Subcutaneous abdominal adipose tissue (tissue), 5 donors: ENCODE measurements around the gene ZYG11B.
"Not testable (repeated sequence)": the region's sequence is repeated elsewhere in the genome, so short reads cannot be mapped to it uniquely, and the experiment has no call there.

Experiments
- H3K27ac ChIP-seq: one replicate; pipeline ENCODE4 v1.7.0; 2013; ENCODE audit warnings: low read depth, mild to moderate bottlenecking, inconsistent platforms, low read length, moderate library complexity
- H3K27me3 ChIP-seq, 5 donors: one replicate each; pipeline ENCODE4 v1.7.0; 2013; ENCODE audit warnings: low read length in 5 of 5, inconsistent platforms in 1 of 5; ENCODE audit not compliant: control insufficient read depth in 5 of 5, insufficient read depth in 4 of 5
- H3K36me3 ChIP-seq, 5 donors: one replicate each; pipeline ENCODE4 v1.7.0; 2013; ENCODE audit warnings: low read length in 5 of 5; ENCODE audit not compliant: control insufficient read depth in 5 of 5, insufficient read depth in 5 of 5
- H3K4me1 ChIP-seq, 5 donors: one replicate each; pipeline ENCODE4 v1.7.0; 2013; ENCODE audit warnings: low read length in 5 of 5, mild to moderate bottlenecking in 3 of 5, moderate library complexity in 1 of 5; ENCODE audit not compliant: control insufficient read depth in 5 of 5, insufficient read depth in 5 of 5
- H3K4me3 ChIP-seq, 5 donors: one replicate each; pipeline ENCODE4 v1.7.0; 2013; ENCODE audit warnings: low read length in 5 of 5, low read depth in 1 of 5
- H3K9ac ChIP-seq, 5 donors: one replicate each; pipeline ENCODE4 v1.7.0; 2013; ENCODE audit warnings: low read length in 5 of 5, mild to moderate bottlenecking in 4 of 5, moderate library complexity in 3 of 5
- H3K9me3 ChIP-seq, 5 donors: one replicate each; pipeline ENCODE4 v1.7.0; 2013; ENCODE audit warnings: low read length in 5 of 5; ENCODE audit not compliant: control insufficient read depth in 5 of 5
- donor health status: healthy.
- donor health status: healthy.
- donor health status: healthy.
- donor health status: healthy.
- donor health status: healthy.

ZYG11B gene

GRCh38 chr1:52862666-52863458 lies 136.6 kb downstream of the ZYG11B start:
- H3K36me3 ChIP-seq, result no peaks in the 10 kb centered on the region
- H3K9ac ChIP-seq, result no peak overlapping the region
- H3K27me3 ChIP-seq, result no peaks in the 10 kb centered on the region
- no peaks in the 10 kb centered on the region for H3K9me3 ChIP-seq
- no peaks in the 10 kb centered on the region for H3K4me1 ChIP-seq
- no peak overlapping the region for H3K4me3 ChIP-seq
- no peak overlapping the region for H3K27ac ChIP-seq

GRCh38 chr1:52867087-52867863 lies 141.0 kb downstream of the ZYG11B start:
- Histone ChIP-seq H3K9me3 (no peaks in the 10 kb centered on the region), H3K9ac (peak overlapping the region in 1 of 5 donors; percentile 20), H3K27ac (no peak overlapping the region), H3K4me3 (no peak overlapping the region), H3K27me3 (peaks cover 0 to 5% (median 0%) of the 10 kb centered on the region in 5 donors), H3K4me1 (no peaks in the 10 kb centered on the region), H3K36me3 (no peaks in the 10 kb centered on the region)

- not testable (repeated sequence) for H3K36me3 ChIP-seq, H3K9ac ChIP-seq, H3K27me3 ChIP-seq, H3K4me1 ChIP-seq, H3K9me3 ChIP-seq, H3K27ac ChIP-seq, H3K4me3 ChIP-seq
Measured at GRCh38 chr1:52869727-52870126, 143.5 kb downstream of the ZYG11B start.

- H3K36me3 ChIP-seq, result no peaks in the 10 kb centered on the region
- no peaks in the 10 kb centered on the region for H3K4me1 ChIP-seq
- no peak overlapping the region for H3K9ac ChIP-seq
- no peak overlapping the region for H3K4me3 ChIP-seq
- H3K27me3 ChIP-seq, result no peaks in the 10 kb centered on the region
- H3K9me3 ChIP-seq, result no peaks in the 10 kb centered on the region
- H3K27ac ChIP-seq, result no peak overlapping the region
Measured at GRCh38 chr1:52876843-52877242, 150.6 kb downstream of the ZYG11B start.
